ENCODE results near the gene SNAPC4.

DNA sequence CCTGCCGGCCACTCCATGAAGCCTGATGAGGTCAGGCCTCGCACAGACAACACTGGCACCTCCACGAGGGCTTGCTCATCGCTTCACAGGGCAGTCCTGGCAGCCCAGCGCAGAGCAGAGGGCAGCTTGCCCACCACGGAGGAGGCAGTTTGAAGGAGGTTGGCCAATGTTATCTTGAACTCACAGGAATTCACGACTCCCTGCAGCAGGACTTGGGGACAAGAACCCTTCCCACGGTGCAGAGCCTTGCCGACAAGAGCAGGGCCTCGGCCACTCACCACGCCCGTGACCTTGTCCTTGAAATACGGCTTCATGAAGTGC lies 5.0 kb downstream of the SNAPC4 start:
- no peak for TF ChIP-seq CTCF (IDR thresholded peaks at IDR 0.05)
- no peak for TF ChIP-seq POLR2AphosphoS5 (IDR thresholded peaks at IDR 0.05; ENCODE audit: low read depth, low read length)
- TF ChIP-seq REST (IDR thresholded peaks at IDR 0.05; ENCODE audit: insufficient read depth in 1 of 2, low read depth in 2 of 2, low read length in 1 of 2), result no peak
- no peak for TF ChIP-seq SIN3A (IDR thresholded peaks at IDR 0.05; ENCODE audit: borderline replicate concordance, insufficient read depth, low read depth, low read length)
